Uterus (tissue), 4 donors: ENCODE measurements around the gene TAGLN2. TPM values are rescaled to one million over a fixed set of nuclear protein-coding genes. Genes with fewer than 3 reads are reported as not detected.

Source experiments
- DNase-seq, 2 donors: peaks; one replicate each; pipeline ENCODE4 v3.0.0-alpha.2; 2019 to 2020
- H3K27ac ChIP-seq, 2 donors: fragments of 200-600 bp; sonication (generic); 1 replicate in 1 of 2; 2 replicates in 1 of 2; pipeline ENCODE4 v1.5.1; 2016 to 2018
- H3K27me3 ChIP-seq, 2 donors: fragments of 200-600 bp; sonication (generic); one replicate each; pipeline ENCODE4 v1.5.1; 2018 to 2019; ENCODE audit warnings: control low read depth in 1 of 2
- H3K36me3 ChIP-seq, 2 donors: fragments of 200-600 bp; sonication (generic); one replicate each; pipeline ENCODE4 v1.5.1; 2019; ENCODE audit warnings: control low read depth in 1 of 2
- H3K4me1 ChIP-seq, 2 donors: fragments of 200-600 bp; sonication (generic); one replicate each; pipeline ENCODE4 v1.5.1; 2018 to 2019; ENCODE audit warnings: control low read depth in 1 of 2
- H3K4me3 ChIP-seq, 2 donors: fragments of 200-600 bp; sonication (generic); 1 replicate in 1 of 2; 2 replicates in 1 of 2; pipeline ENCODE4 v1.5.1; 2018 to 2019; ENCODE audit warnings: mild to moderate bottlenecking in 1 of 2
- H3K9me3 ChIP-seq, 2 donors: fragments of 200-600 bp; sonication (generic); one replicate each; pipeline ENCODE4 v1.5.1; 2019; ENCODE audit warnings: control low read depth in 1 of 2
- POLR2A ChIP-seq, 2 donors: fragments of 450-650 bp; IDR thresholded peaks; one replicate each; pipeline ENCODE4 v1.6.1; 2016; ENCODE audit warnings: antibody characterized with exemption in 2 of 2, mild to moderate bottlenecking in 1 of 2, moderate library complexity in 1 of 2
- intact Hi-C: fragments of 100-400 bp; cut with DNase I; formaldehyde crosslinking; loops from one replicate; pipeline ENCODE4 v1.15.1; 2023; ENCODE audit warnings: low total_unique reads
- total RNA-seq, 4 donors: library from RNA; depleted of rRNA in 3 of 4; stranded (reverse); fragments of >200 nt in 3 of 4; gene quantifications; one replicate each; pipeline versions ENCODE4 v1.1.0 to v1.2.4, GENCODE V29; 2014 to 2023
- TF ChIP-seq, protein P1 (sequence below), 4 experiments: fragments of 200-600 bp in 2 of 4; fragments of 450-650 bp in 2 of 4; sonication (generic) in 2 of 4; IDR thresholded peaks; one replicate each; pipeline ENCODE4 v1.5.1; 2016 to 2019; ENCODE audit warnings: antibody characterized with exemption in 4 of 4, mild to moderate bottlenecking in 2 of 4, moderate library complexity in 1 of 4
- donor health status: DM: yes; HTN: yes; CAD: no.

Gene TAGLN2
- total RNA-seq, 4 donors from 2014 or later, result 113 to 246 (median 197) TPM

DNA sequence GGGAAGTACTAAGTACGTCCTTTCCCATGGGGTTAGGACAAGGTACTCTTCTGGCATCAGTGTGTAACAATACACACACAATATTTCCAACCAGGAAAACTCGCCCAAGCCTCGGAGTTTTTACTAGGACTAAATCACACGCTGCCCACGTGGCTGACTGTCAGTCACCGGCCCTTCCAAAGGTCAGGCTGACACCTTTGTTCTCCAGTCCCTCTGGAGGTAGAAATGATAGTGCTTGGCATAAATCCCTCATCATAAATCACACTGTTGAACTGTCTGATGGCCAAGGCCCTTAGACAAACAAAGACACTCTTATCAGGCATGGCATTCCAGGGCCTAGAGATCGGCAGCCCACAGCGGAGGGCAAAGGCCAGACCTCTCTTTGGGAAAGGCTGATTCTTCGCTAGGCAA lies 45.6 kb upstream of the TAGLN2 start:
- TF ChIP-seq POLR2A (IDR thresholded peaks at IDR 0.05), result no peak
- TF ChIP-seq, protein P1, sequence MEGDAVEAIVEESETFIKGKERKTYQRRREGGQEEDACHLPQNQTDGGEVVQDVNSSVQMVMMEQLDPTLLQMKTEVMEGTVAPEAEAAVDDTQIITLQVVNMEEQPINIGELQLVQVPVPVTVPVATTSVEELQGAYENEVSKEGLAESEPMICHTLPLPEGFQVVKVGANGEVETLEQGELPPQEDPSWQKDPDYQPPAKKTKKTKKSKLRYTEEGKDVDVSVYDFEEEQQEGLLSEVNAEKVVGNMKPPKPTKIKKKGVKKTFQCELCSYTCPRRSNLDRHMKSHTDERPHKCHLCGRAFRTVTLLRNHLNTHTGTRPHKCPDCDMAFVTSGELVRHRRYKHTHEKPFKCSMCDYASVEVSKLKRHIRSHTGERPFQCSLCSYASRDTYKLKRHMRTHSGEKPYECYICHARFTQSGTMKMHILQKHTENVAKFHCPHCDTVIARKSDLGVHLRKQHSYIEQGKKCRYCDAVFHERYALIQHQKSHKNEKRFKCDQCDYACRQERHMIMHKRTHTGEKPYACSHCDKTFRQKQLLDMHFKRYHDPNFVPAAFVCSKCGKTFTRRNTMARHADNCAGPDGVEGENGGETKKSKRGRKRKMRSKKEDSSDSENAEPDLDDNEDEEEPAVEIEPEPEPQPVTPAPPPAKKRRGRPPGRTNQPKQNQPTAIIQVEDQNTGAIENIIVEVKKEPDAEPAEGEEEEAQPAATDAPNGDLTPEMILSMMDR (IDR thresholded peaks at IDR 0.05), result no peak
- Histone ChIP-seq H3K4me3 (no peak overlapping the region), H3K4me1 (no peaks in the 10 kb centered on the region), H3K27me3 (no peaks in the 10 kb centered on the region), H3K9me3 (no peaks in the 10 kb centered on the region), H3K27ac (no peak overlapping the region), H3K36me3 (no peaks in the 10 kb centered on the region)
- intact Hi-C loops, result no loop called here
- no peak for DNase-seq

DNA sequence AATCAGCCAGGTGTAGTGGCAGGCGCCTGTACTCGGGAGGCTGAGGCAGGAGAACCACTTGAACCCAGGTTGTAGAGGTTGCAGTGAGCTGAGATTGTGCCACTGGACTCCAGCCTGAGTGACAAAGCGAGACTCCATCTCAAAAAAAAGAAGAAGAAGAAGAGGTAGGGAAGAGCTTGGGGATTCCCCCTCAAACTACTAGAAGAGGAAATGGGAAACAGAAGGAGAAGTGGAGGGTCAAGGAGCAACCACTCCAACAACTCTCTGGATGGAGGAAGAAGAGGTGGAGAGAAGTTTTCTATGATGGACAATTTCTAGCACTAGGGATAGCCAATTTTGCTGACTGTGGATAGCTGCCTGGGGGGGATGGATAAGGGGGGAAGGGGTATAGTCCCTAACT lies 43.6 kb upstream of the TAGLN2 start:
- Histone ChIP-seq H3K4me1 (no peaks in the 10 kb centered on the region), H3K27me3 (no peaks in the 10 kb centered on the region), H3K9me3 (no peaks in the 10 kb centered on the region), H3K27ac (no peak overlapping the region), H3K4me3 (no peak overlapping the region), H3K36me3 (no peaks in the 10 kb centered on the region)
- no peak for TF ChIP-seq POLR2A (IDR thresholded peaks at IDR 0.05)
- TF ChIP-seq, protein P1 (IDR thresholded peaks at IDR 0.05), result no peak
- DNase-seq, result no peak
- intact Hi-C loops, result no loop called here

DNA sequence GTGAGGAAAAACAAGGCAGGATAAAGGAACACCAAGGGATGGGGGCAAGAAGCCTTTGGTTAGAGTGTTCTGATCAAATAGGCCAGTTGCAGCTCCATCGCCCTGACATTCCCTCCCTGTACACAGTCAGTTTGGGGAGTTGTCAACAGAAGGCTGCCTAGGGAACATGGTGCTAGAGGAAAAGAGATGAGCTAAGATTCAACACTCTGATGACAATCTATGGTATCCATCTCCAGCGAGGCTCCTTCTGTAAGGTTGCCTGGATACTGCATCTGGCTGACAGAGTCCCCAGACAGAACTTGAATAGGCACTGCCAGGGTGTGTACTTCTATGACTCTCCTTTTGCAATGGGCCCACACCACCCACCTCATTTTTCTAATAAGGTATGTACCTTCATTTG lies 40.0 kb upstream of the TAGLN2 start:
- Histone ChIP-seq H3K4me1 (no peaks in the 10 kb centered on the region), H3K4me3 (no peak overlapping the region), H3K9me3 (no peaks in the 10 kb centered on the region), H3K36me3 (no peaks in the 10 kb centered on the region), H3K27ac (no peak overlapping the region), H3K27me3 (no peaks in the 10 kb centered on the region)
- DNase-seq, result no peak
- TF ChIP-seq, protein P1 (IDR thresholded peaks at IDR 0.05), result no peak
- no peak for TF ChIP-seq POLR2A (IDR thresholded peaks at IDR 0.05)
- intact Hi-C loops, result no loop called here

DNA sequence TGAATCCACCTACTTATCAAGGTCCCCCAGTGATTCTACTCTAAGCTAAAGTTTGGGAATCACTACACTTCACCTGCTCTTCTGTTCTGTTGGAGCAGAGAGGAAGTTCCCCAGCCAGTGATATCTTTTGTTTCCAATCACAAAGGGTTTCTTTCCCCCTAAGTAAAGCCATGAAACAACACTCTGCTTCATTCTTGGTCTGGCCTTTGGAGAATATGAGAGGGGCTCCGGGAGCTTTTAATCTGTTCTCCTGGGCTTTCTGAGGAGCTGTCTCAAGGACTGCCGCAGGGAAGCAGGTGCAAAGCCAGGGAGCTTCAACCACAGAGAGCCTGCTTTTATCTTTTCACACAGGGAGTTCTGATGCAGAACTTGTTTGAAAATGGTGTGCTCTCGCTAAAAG lies 38.8 kb upstream of the TAGLN2 start:
- Histone ChIP-seq H3K27me3 (no peaks in the 10 kb centered on the region), H3K27ac (no peak overlapping the region), H3K4me1 (no peaks in the 10 kb centered on the region), H3K4me3 (no peak overlapping the region), H3K9me3 (no peaks in the 10 kb centered on the region), H3K36me3 (no peaks in the 10 kb centered on the region)
- intact Hi-C loops, result no loop called here
- no peak for DNase-seq
- no peak for TF ChIP-seq POLR2A (IDR thresholded peaks at IDR 0.05)
- TF ChIP-seq, protein P1 (IDR thresholded peaks at IDR 0.05), result no peak

DNA sequence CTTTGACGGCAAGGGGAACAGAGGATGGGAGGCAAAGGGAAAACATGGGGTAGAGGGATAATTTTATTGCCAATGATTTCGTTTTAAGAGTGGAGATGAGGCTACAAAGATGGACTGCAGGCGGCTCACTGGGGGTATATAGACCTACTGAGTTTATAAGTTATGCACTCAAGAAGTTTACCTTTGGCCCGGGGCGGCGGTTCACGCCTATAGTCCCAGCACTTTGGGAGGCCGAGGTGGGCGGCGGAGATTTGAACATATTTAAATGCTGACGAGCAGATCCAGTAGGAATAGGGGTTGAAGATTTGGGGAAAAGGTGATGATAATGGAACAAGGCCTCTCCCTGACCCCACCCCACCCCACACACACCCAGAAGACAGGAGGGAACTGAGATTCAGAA lies 36.9 kb upstream of the TAGLN2 start:
- Histone ChIP-seq H3K9me3 (no peaks in the 10 kb centered on the region), H3K36me3 (no peaks in the 10 kb centered on the region), H3K27ac (no peak overlapping the region), H3K4me1 (no peaks in the 10 kb centered on the region), H3K27me3 (no peaks in the 10 kb centered on the region), H3K4me3 (no peak overlapping the region)
- TF ChIP-seq, protein P1 (IDR thresholded peaks at IDR 0.05), result no peak
- TF ChIP-seq POLR2A (IDR thresholded peaks at IDR 0.05), result no peak
- intact Hi-C loops, result no loop called here
- no peak for DNase-seq
